Hematopoietic multipotent progenitor cell treated with erythropoietin and hydrocortisone succinate and interleukin-3 and kit ligand, for 17 days (in vitro differentiated cells): ENCODE results near the gene GNA12.
A peak's percentile ranks its signal among the peaks of the same experiment; 100 is the strongest.

Source experiments
- DNase-seq: peaks from one replicate; pipeline ENCODE4 v3.0.0-alpha.2; 2015; ENCODE audit warnings: low spot score

GNA12 gene

GRCh38 chr7:2802101-2802500, 42.0 kb downstream of the GNA12 start:
- DNase-seq: peak; percentile 25

GRCh38 chr7:2800931-2801688, 43.0 kb downstream of the GNA12 start:
- DNase-seq: peak; percentile 84

- DNase-seq: peak; percentile 54
Measured at GRCh38 chr7:2800220-2800930, 43.7 kb downstream of the GNA12 start.

- DNase-seq: peak; percentile 88
Measured at GRCh38 chr7:2799253-2799652, 44.9 kb downstream of the GNA12 start.

- DNase-seq: no peak
Measured at GRCh38 chr7:2798669-2799068, 45.4 kb downstream of the GNA12 start.

GRCh38 chr7:2796358-2797352, 47.5 kb downstream of the GNA12 start:
- no peak for DNase-seq

GRCh38 chr7:2795906-2796305, 48.2 kb downstream of the GNA12 start:
- DNase-seq: no peak

GRCh38 chr7:2794836-2795636, 49.1 kb downstream of the GNA12 start:
- no peak for DNase-seq

GRCh38 chr7:2792856-2793487, 51.1 kb downstream of the GNA12 start:
- no peak for DNase-seq

GRCh38 chr7:2792235-2792634, 51.9 kb downstream of the GNA12 start:
- DNase-seq: no peak

- no peak for DNase-seq
Measured at GRCh38 chr7:2791390-2791789, 52.7 kb downstream of the GNA12 start.

- no peak for DNase-seq
Measured at GRCh38 chr7:2787251-2787951, 56.7 kb downstream of the GNA12 start.

GRCh38 chr7:2786607-2787116, 57.4 kb downstream of the GNA12 start:
- DNase-seq: no peak

- DNase-seq: no peak
Measured at GRCh38 chr7:2785071-2785500, 59.0 kb downstream of the GNA12 start.

GRCh38 chr7:2782565-2782964, 61.5 kb downstream of the GNA12 start:
- no peak for DNase-seq

- DNase-seq: no peak
Measured at GRCh38 chr7:2782121-2782520, 62.0 kb downstream of the GNA12 start.

GRCh38 chr7:2781636-2782035, 62.5 kb downstream of the GNA12 start:
- DNase-seq: no peak

- DNase-seq: peak; percentile 8
Measured at GRCh38 chr7:2779051-2779450, 65.1 kb downstream of the GNA12 start.

GRCh38 chr7:2777898-2778535, 66.1 kb downstream of the GNA12 start:
- DNase-seq: peak; percentile 34

- no peak for DNase-seq
Measured at GRCh38 chr7:2776401-2776800, 67.7 kb downstream of the GNA12 start.
